Heart left ventricle (tissue), 16 donors: Measurements from ENCODE around the gene GREB1. TPM values are rescaled to one million over a fixed set of nuclear protein-coding genes. Genes with fewer than 3 reads are reported as not detected.

Experiments
- ATAC-seq, 4 donors: fragments of 200-7000 bp; cut with Tn5 transposase; one replicate each; pipeline ENCODE4 v1.9.1; 2020 to 2022; ENCODE audit warnings: moderate library complexity in 4 of 4, mild to moderate bottlenecking in 3 of 4, moderate number of reproducible peaks in 1 of 4
- DNase-seq, 5 donors: peaks; one replicate each; pipeline ENCODE4 v3.0.0-alpha.2; 2020
- H3K27ac ChIP-seq, 12 donors: fragments of 200-600 bp; sonication (generic) in 4 of 12; one replicate each; pipeline versions ENCODE4 v1.5.0 to v1.8.0; 2016 to 2022; ENCODE audit warnings: mild to moderate bottlenecking in 2 of 12
- H3K27me3 ChIP-seq, 9 donors: fragments of 200-600 bp; sonication (generic) in 2 of 9; one replicate each; pipeline versions ENCODE4 v1.5.1 to v1.8.0; 2016 to 2022; ENCODE audit warnings: mild to moderate bottlenecking in 3 of 9
- H3K36me3 ChIP-seq, 9 donors: fragments of 200-600 bp; sonication (generic) in 2 of 9; one replicate each; pipeline versions ENCODE4 v1.5.0 to v1.8.0; 2018 to 2022; ENCODE audit warnings: mild to moderate bottlenecking in 2 of 9
- H3K4me1 ChIP-seq, 12 donors: fragments of 200-600 bp; sonication (generic) in 4 of 12; one replicate each; pipeline versions ENCODE4 v1.5.0 to v1.8.0; 2016 to 2022; ENCODE audit warnings: mild to moderate bottlenecking in 3 of 12
- H3K4me3 ChIP-seq, 12 donors: fragments of 200-600 bp; sonication (generic) in 4 of 12; one replicate each; pipeline versions ENCODE4 v1.5.0 to v1.8.0; 2017 to 2022; ENCODE audit warnings: mild to moderate bottlenecking in 9 of 12, moderate library complexity in 4 of 12
- H3K9me3 ChIP-seq, 12 donors: fragments of 200-600 bp; sonication (generic) in 4 of 12; one replicate each; pipeline versions ENCODE4 v1.5.0 to v1.8.0; 2016 to 2022; ENCODE audit warnings: mild to moderate bottlenecking in 1 of 12
- POLR2A ChIP-seq, 2 donors: fragments of 450-650 bp; IDR thresholded peaks; one replicate each; pipeline ENCODE4 v1.6.1; 2017; ENCODE audit warnings: antibody characterized with exemption in 2 of 2, mild to moderate bottlenecking in 2 of 2, moderate library complexity in 2 of 2
- WGBS, 4 donors: extraction: QIAGEN DNeasy Blood & Tissue Kit in 2 of 4; methylation state at CpG; one replicate each; pipeline versions ENCODE4 v1.1.5 to v1.1.7; 2013 to 2018; 5-methylcytosine and 5-hydroxymethylcytosine counted together
- intact Hi-C, 10 donors: fragments of 100-400 bp; cut with DNase I; formaldehyde crosslinking; loops; one replicate each; pipeline versions ENCODE4 v1.11.1 to v1.14.2; 2022
- polyA plus RNA-seq, 2 donors: library from polyadenylated mRNA; stranded (reverse); fragments of 200-250 nt; gene quantifications; one replicate each; pipeline ENCODE4 v1.2.3, GENCODE V29; 2013
- total RNA-seq, 9 donors: library from RNA; depleted of rRNA in 2 of 9; stranded (reverse); fragments of >200 nt in 2 of 9; fragmentation: NEBNext Ultra II Directional in 3 of 9; extraction: Animal tissue kit (Norgen Biotek cat#: 25700) in 3 of 9; gene quantifications; one replicate each; pipeline versions ENCODE4 v1.1.0 to v1.2.4, GENCODE V29; 2016 to 2023
- TF ChIP-seq, protein P1 (sequence below), 12 donors: fragments of 200-600 bp; sonication (generic) in 4 of 12; IDR thresholded peaks; one replicate each; pipeline versions ENCODE4 v1.5.0 to v1.8.0; 2018 to 2022; ENCODE audit warnings: antibody characterized with exemption in 12 of 12, mild to moderate bottlenecking in 5 of 12
- donor health status: ischemic (EF 13 %, LVEDD 7.1; RV severe dilation, severe dysfunction).
- donor health status: healthy with polysubstance abuse.
- donor health status: DM: no; HTN: yes; CAD: no.
- donor health status: DM: no; HTN: no; CAD: no.
- donor health status: ischemic (EF 25% LVEDD 6.9; RV normal size, moderate dysfunction).
- donor health status: ischemic (EF 25% LVEDD 5.7; RV mildly dilated, moderate dysfunction).
- donor health status: healthy.
- donor health status: DM: yes; HTN: yes; CAD: no.
- donor health status: ischemic (EF 35%, LVEDD 5.7; RV mildly dilated, moderate dysfunction).
- donor health status: nonischemic (EF 11% LVEDD 7.7; RV severe dilation, severe dysfunction).
- donor health status: DM: yes; HTN: yes; CAD: no.
- donor health status: PGD.
- donor health status: ischemic (EF 29% LVEDD 5.4; RV normal size, mild dysfunction).
- donor health status: nonischemic (EF 23%, LVEDD 6.1; RV moderate dilation, normal function).

GREB1 gene
- total and polyA plus RNA-seq, 11 donors, result 1.4 to 11.5 (median 5.6) TPM

DNA sequence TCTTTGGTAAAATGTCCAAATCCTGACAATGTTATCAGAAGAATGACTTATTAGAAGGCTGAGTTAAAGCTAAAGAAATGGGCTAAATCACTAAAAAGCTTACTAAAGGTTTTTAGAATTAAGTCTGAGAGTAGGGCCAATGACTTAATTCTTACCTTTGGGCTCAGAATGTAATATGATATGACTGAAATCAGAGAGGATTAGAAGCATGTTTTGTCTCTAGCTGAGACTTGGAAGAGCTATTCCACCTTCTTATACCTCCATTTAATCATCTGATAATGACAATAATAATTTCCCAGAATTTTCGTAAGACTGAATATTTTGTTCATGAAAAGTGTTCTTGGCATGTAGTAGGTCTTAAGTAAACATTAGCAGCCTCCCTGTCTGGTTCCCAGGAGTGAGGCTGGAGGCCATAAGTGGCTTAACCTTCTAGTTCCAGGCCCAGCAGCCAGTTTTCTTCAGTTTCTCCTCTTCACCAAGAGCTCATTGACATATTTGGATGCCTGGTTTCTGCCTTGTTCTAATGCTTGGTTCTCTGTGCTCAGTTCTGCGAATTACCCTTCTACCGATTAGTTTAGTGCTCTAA is 42.4 kb upstream of the GREB1 start:
- H3K27ac ChIP-seq, result no peak overlapping the region
- no peak for ATAC-seq
- intact Hi-C loops, result no loop called here

DNA sequence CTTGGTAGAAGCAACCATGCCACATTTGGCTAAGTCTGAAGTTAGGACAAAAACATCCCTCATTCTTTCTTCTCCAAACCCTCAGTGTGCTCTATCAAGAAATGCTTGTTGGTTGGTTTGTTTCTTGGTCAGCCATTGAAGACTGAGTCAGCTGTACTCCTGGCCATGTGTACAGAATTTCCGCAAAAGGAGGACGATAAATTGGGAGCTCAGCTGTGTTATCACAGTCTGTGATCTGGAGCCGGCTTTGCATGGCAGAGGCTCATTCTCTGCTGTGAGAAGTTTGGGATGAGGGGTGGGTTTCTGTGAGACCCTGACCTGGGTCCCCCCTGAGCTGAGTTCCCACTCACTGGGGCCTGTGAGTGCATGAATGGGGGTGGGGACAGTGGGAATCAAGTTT is 41.6 kb upstream of the GREB1 start:
- intact Hi-C loops, result no loop called here

More for the DNA sequence above, 42.4 kb upstream of the GREB1 start:
- peaks cover 0 to 5% (median 0%) of the 10 kb centered on the region in 12 donors for H3K9me3 ChIP-seq
- peaks cover 0 to 4% (median 0%) of the 10 kb centered on the region in 12 donors for H3K4me1 ChIP-seq
- DNase-seq, result no peak
- TF ChIP-seq POLR2A (IDR thresholded peaks at IDR 0.05), result no peak
- TF ChIP-seq, protein P1, sequence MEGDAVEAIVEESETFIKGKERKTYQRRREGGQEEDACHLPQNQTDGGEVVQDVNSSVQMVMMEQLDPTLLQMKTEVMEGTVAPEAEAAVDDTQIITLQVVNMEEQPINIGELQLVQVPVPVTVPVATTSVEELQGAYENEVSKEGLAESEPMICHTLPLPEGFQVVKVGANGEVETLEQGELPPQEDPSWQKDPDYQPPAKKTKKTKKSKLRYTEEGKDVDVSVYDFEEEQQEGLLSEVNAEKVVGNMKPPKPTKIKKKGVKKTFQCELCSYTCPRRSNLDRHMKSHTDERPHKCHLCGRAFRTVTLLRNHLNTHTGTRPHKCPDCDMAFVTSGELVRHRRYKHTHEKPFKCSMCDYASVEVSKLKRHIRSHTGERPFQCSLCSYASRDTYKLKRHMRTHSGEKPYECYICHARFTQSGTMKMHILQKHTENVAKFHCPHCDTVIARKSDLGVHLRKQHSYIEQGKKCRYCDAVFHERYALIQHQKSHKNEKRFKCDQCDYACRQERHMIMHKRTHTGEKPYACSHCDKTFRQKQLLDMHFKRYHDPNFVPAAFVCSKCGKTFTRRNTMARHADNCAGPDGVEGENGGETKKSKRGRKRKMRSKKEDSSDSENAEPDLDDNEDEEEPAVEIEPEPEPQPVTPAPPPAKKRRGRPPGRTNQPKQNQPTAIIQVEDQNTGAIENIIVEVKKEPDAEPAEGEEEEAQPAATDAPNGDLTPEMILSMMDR (IDR thresholded peaks at IDR 0.05), result no peak
- 63 to 65% (median 65%) methylated on average over 3 of the region's 3 CpGs for WGBS, 4 donors
- no peaks in the 10 kb centered on the region for H3K36me3 ChIP-seq
- H3K4me3 ChIP-seq, result no peak overlapping the region
- H3K27me3 ChIP-seq, result peaks cover 0 to 4% (median 1%) of the 10 kb centered on the region in 9 donors

DNA sequence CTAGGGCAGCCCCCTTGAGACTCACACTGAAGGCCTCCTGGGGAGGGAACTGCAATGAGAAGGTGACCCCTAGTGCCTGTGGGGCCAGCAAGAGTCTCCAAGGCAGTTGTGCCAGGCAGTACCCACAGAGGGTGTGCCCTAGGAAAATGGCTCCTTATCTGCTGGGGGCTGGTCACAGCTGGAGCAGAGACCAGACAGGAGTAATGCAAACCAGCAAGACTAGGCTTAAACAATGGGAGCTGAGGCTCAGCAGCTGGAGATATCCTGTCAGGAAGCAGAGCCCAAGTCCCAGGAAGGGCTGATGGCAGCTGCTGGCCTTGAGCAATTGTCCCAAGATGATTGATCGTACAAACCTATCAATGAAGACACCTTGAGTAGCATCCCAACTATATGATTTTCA is 41.1 kb upstream of the GREB1 start:
- no peak overlapping the region for H3K27ac ChIP-seq
- intact Hi-C loops, result no loop called here
- H3K9me3 ChIP-seq, result peaks cover 0 to 5% (median 0%) of the 10 kb centered on the region in 12 donors
- H3K27me3 ChIP-seq, result peaks cover 0 to 4% (median 0%) of the 10 kb centered on the region in 9 donors
- WGBS, 4 donors, result 69 to 100% (median 88%) methylated on average over 1 of the region's 1 CpG
- no peak overlapping the region for H3K4me3 ChIP-seq
- TF ChIP-seq POLR2A (IDR thresholded peaks at IDR 0.05), result no peak
- TF ChIP-seq, protein P1 (IDR thresholded peaks at IDR 0.05), result no peak
- DNase-seq (no peak), ATAC-seq (no peak)
- no peaks in the 10 kb centered on the region for H3K36me3 ChIP-seq
- peaks cover 0 to 13% (median 0%) of the 10 kb centered on the region in 12 donors for H3K4me1 ChIP-seq

More for the DNA sequence above, 41.6 kb upstream of the GREB1 start:
- Histone ChIP-seq H3K27me3 (peaks cover 0 to 4% (median 0%) of the 10 kb centered on the region in 9 donors), H3K4me1 (peaks cover 0 to 12% (median 0%) of the 10 kb centered on the region in 12 donors), H3K4me3 (no peak overlapping the region), H3K9me3 (peaks cover 0 to 5% (median 0%) of the 10 kb centered on the region in 12 donors), H3K36me3 (no peaks in the 10 kb centered on the region), H3K27ac (no peak overlapping the region)
- WGBS, 4 donors, result 77 to 95% (median 89%) methylated on average over 3 of the region's 3 CpGs
- no peak for DNase-seq
- ATAC-seq, result no peak
- no peak for TF ChIP-seq POLR2A (IDR thresholded peaks at IDR 0.05)
- TF ChIP-seq, protein P1 (IDR thresholded peaks at IDR 0.05), result no peak

DNA sequence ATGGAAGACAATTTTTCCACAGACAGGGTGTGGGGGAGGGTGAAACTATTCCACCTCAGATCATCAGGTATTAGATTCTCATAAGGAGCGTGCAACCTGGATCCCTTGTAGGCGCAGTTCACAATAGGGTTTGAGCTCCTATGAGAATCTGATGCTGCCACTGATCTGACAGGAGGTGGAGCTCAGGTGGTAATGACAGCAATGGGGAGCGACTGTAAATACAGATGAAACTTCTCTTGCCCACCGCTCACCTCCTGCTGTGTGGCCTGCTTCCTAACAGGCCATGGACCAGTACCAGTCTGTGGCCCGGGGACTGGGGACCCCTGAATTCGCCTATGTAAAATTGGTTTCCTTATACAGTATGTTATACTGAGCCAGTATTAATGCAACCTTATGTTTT is 40.6 kb upstream of the GREB1 start:
- H3K27ac ChIP-seq, result no peak overlapping the region
- no peak for ATAC-seq
- 95 to 97% (median 96%) methylated on average over 6 of the region's 6 CpGs for WGBS, 4 donors
- H3K9me3 ChIP-seq, result peaks cover 0 to 5% (median 0%) of the 10 kb centered on the region in 12 donors
- DNase-seq, result no peak
- no peaks in the 10 kb centered on the region for H3K36me3 ChIP-seq
- H3K4me1 ChIP-seq, result peaks cover 0 to 18% (median under 1%) of the 10 kb centered on the region in 12 donors
- intact Hi-C loops, result no loop called here
- H3K27me3 ChIP-seq, result peaks cover 0 to 4% (median 0%) of the 10 kb centered on the region in 9 donors
- H3K4me3 ChIP-seq, result no peak overlapping the region
- no peak for TF ChIP-seq POLR2A (IDR thresholded peaks at IDR 0.05)
- TF ChIP-seq, protein P1 (IDR thresholded peaks at IDR 0.05), result no peak
